IPS-20b (cell line): ENCODE results near the gene HYCC1.
A peak's percentile ranks its signal among the peaks of the same experiment; 100 is the strongest.
"Not testable (repeated sequence)": the region's sequence is repeated elsewhere in the genome, so short reads cannot be mapped to it uniquely, and the experiment has no call there.

ENCODE experiments used
- H3K27ac ChIP-seq: one replicate; pipeline ENCODE4 v1.5.1; 2013; ENCODE audit warnings: low read length
- H3K27me3 ChIP-seq: 2 replicates; pipeline ENCODE4 v1.6.1; 2013; ENCODE audit warnings: mild to moderate bottlenecking, low read length, inconsistent platforms; ENCODE audit not compliant: insufficient read depth
- H3K36me3 ChIP-seq: 2 replicates; pipeline ENCODE4 v1.6.1; 2013; ENCODE audit warnings: low read depth, mild to moderate bottlenecking, inconsistent platforms, low read length, moderate library complexity; ENCODE audit not compliant: insufficient read depth
- H3K4me1 ChIP-seq: 2 replicates; pipeline ENCODE4 v1.6.1; 2013; ENCODE audit warnings: mild to moderate bottlenecking, control low read depth, inconsistent platforms, low read length, moderate library complexity; ENCODE audit not compliant: insufficient read depth
- H3K4me3 ChIP-seq: 2 replicates; pipeline ENCODE4 v1.5.1; 2013; ENCODE audit warnings: mild to moderate bottlenecking, low read length, inconsistent platforms
- H3K9ac ChIP-seq: 2 replicates; pipeline ENCODE4 v1.6.1; 2013; ENCODE audit warnings: low read depth, mild to moderate bottlenecking, inconsistent platforms, low read length, moderate library complexity
- H3K9me3 ChIP-seq: 2 replicates; pipeline ENCODE4 v1.6.1; 2013; ENCODE audit warnings: mild to moderate bottlenecking, low read depth, low read length, inconsistent platforms; ENCODE audit not compliant: insufficient read depth

The HYCC1 gene

GRCh38 chr7:23013715-23014649, at the start of gene HYCC1:
Gene HYCC1, minus strand, starts transcription at chr7:23014130. Its CDS starts 23,019 bp downstream, at chr7:22991111.
- peaks cover 31% of the 10 kb centered on the region for H3K4me1 ChIP-seq
- H3K9me3 ChIP-seq: no peaks in the 10 kb centered on the region
- no peaks in the 10 kb centered on the region for H3K36me3 ChIP-seq
- H3K4me3 ChIP-seq: peak within 1 kb of the TSS; percentile 96
- H3K9ac ChIP-seq: peak within 1 kb of the TSS; percentile 85
- no peak within 1 kb of the TSS for H3K27ac ChIP-seq
- H3K27me3 ChIP-seq: no peaks in the 10 kb centered on the region

GRCh38 chr7:23062452-23062851, 48.5 kb upstream of the HYCC1 start:
- no peaks in the 10 kb centered on the region for H3K36me3 ChIP-seq
- H3K9ac ChIP-seq: no peak overlapping the region
- H3K27me3 ChIP-seq: no peaks in the 10 kb centered on the region
- H3K27ac ChIP-seq: no peak overlapping the region
- H3K4me3 ChIP-seq: no peak overlapping the region
- no peaks in the 10 kb centered on the region for H3K9me3 ChIP-seq
- 0 out of 2 replicates have a peak, but pooled peaks cover under 1% of the 10 kb centered on the region for H3K4me1 ChIP-seq

- no peak overlapping the region for H3K9ac ChIP-seq
- no peak overlapping the region for H3K4me3 ChIP-seq
- H3K9me3 ChIP-seq: no peaks in the 10 kb centered on the region
Observed at GRCh38 chr7:23061327-23061726, 47.4 kb upstream of the HYCC1 start.

GRCh38 chr7:23058408-23059096, 44.6 kb upstream of the HYCC1 start:
- H3K9ac ChIP-seq: no peak overlapping the region
- H3K27ac ChIP-seq: no peak overlapping the region
- no peaks in the 10 kb centered on the region for H3K9me3 ChIP-seq
- H3K27me3 ChIP-seq: no peaks in the 10 kb centered on the region
- no peaks in the 10 kb centered on the region for H3K4me1 ChIP-seq
- H3K4me3 ChIP-seq: no peak overlapping the region
- no peaks in the 10 kb centered on the region for H3K36me3 ChIP-seq

More at GRCh38 chr7:23061327-23061726, 47.4 kb upstream of the HYCC1 start:
- Histone ChIP-seq H3K27me3 (no peaks in the 10 kb centered on the region), H3K4me1 (no peaks in the 10 kb centered on the region), H3K27ac (no peak overlapping the region), H3K36me3 (no peaks in the 10 kb centered on the region)

- Histone ChIP-seq H3K9ac (no peak overlapping the region), H3K27me3 (no peaks in the 10 kb centered on the region), H3K27ac (no peak overlapping the region), H3K36me3 (no peaks in the 10 kb centered on the region), H3K9me3 (no peaks in the 10 kb centered on the region), H3K4me3 (no peak overlapping the region), H3K4me1 (no peaks in the 10 kb centered on the region)
Observed at GRCh38 chr7:23055582-23056178, 41.8 kb upstream of the HYCC1 start.

- not testable (repeated sequence) for H3K4me1 ChIP-seq
Observed at GRCh38 chr7:23051124-23051485, 37.2 kb upstream of the HYCC1 start.

GRCh38 chr7:23046336-23046735, 32.4 kb upstream of the HYCC1 start:
- H3K27me3 ChIP-seq, H3K36me3 ChIP-seq, H3K9ac ChIP-seq, H3K27ac ChIP-seq, H3K9me3 ChIP-seq, H3K4me1 ChIP-seq, H3K4me3 ChIP-seq: not testable (repeated sequence)

More at GRCh38 chr7:23051124-23051485, 37.2 kb upstream of the HYCC1 start:
- not testable (repeated sequence) for H3K9ac ChIP-seq, H3K4me3 ChIP-seq, H3K27ac ChIP-seq, H3K36me3 ChIP-seq, H3K9me3 ChIP-seq, H3K27me3 ChIP-seq

- not testable (repeated sequence) for H3K4me1 ChIP-seq, H3K9ac ChIP-seq, H3K4me3 ChIP-seq, H3K36me3 ChIP-seq, H3K27ac ChIP-seq, H3K9me3 ChIP-seq, H3K27me3 ChIP-seq
Observed at GRCh38 chr7:23045086-23045485, 31.2 kb upstream of the HYCC1 start.

- Histone ChIP-seq H3K9ac (no peak overlapping the region), H3K4me3 (no peak overlapping the region), H3K27me3 (no peaks in the 10 kb centered on the region), H3K4me1 (no peaks in the 10 kb centered on the region), H3K9me3 (no peaks in the 10 kb centered on the region), H3K36me3 (no peaks in the 10 kb centered on the region), H3K27ac (no peak overlapping the region)
Observed at GRCh38 chr7:23044581-23044980, 30.7 kb upstream of the HYCC1 start.

GRCh38 chr7:23043441-23043840, 29.5 kb upstream of the HYCC1 start:
- Histone ChIP-seq H3K4me1 (no peaks in the 10 kb centered on the region), H3K4me3 (no peak overlapping the region), H3K9me3 (no peaks in the 10 kb centered on the region), H3K27ac (no peak overlapping the region), H3K27me3 (no peaks in the 10 kb centered on the region), H3K36me3 (no peaks in the 10 kb centered on the region), H3K9ac (no peak overlapping the region)

- not testable (repeated sequence) for H3K27me3 ChIP-seq, H3K9me3 ChIP-seq, H3K9ac ChIP-seq, H3K36me3 ChIP-seq, H3K4me3 ChIP-seq, H3K4me1 ChIP-seq, H3K27ac ChIP-seq
Observed at GRCh38 chr7:23039674-23040073, 25.7 kb upstream of the HYCC1 start.
